Activated CD4-positive, alpha-beta T cell treated with anti-CD3 and anti-CD28 coated beads, Interleukin-2, Interleukin-4, amounts not matched to agents 100 ng/mL and 50 ng/mL, durations not matched to agents 16 hours and 8 hours (primary cell): Measurements from ENCODE around the gene TMEM95.

Experiments
- DNase-seq: peaks from one replicate; pipeline ENCODE4 v3.0.0-alpha.2; 2020; ENCODE audit warnings: low spot score

The TMEM95 gene

GRCh38 chr17:7404737-7405349 lies 49.9 kb downstream of the TMEM95 start:
- DNase-seq: no peak

GRCh38 chr17:7405350-7406234 lies 50.6 kb downstream of the TMEM95 start:
- DNase-seq: no peak

- DNase-seq: no peak
These were observed 51.4 kb downstream of the TMEM95 start for GRCh38 chr17:7406235-7406825.
